ENCODE data around the gene ADRA2B.

GRCh38 chr2:96148410-96149217 lies 32.2 kb upstream of the ADRA2B start:
- TF ChIP-seq EZH2 (IDR thresholded peaks at IDR 0.05) (no peak), POLR2AphosphoS5 (IDR thresholded peaks at IDR 0.05; ENCODE audit: borderline replicate concordance, low read depth, low read length) (no peak)

All from SK-N-MC (cell line).